Transverse colon (tissue), 4 donors: ENCODE results near the gene MGLL.

Source experiments
- CTCF ChIP-seq, 5 experiments: fragments of 200-600 bp in 3 of 5; fragments of 450-650 bp in 2 of 5; sonication (generic) in 3 of 5; IDR thresholded peaks; 1 replicate in 2 of 5; 2 replicates in 3 of 5; pipeline ENCODE4 v1.5.1; 2016 to 2017; ENCODE audit warnings: antibody characterized with exemption in 5 of 5, inconsistent platforms in 3 of 5, mild to moderate bottlenecking in 2 of 5, moderate library complexity in 1 of 5
- POLR2A ChIP-seq: fragments of 450-650 bp; IDR thresholded peaks from one replicate; pipeline ENCODE4 v1.6.1; 2016; ENCODE audit warnings: antibody characterized with exemption, mild to moderate bottlenecking, moderate library complexity
- POLR2AphosphoS5 ChIP-seq, 3 donors: sonication (generic); formaldehyde crosslinking; IDR thresholded peaks; one replicate each; pipeline ENCODE4 v1.6.1; 2016; ENCODE audit warnings: antibody characterized with exemption in 3 of 3

GRCh38 chr3:127753338-127753737 is 69.0 kb downstream of the MGLL start:
- TF ChIP-seq CTCF (IDR thresholded peaks at IDR 0.05) (no peak), POLR2AphosphoS5 (IDR thresholded peaks at IDR 0.05) (no peak), POLR2A (no peak)
